Measurements from ENCODE around the gene CTPS1.

DNA sequence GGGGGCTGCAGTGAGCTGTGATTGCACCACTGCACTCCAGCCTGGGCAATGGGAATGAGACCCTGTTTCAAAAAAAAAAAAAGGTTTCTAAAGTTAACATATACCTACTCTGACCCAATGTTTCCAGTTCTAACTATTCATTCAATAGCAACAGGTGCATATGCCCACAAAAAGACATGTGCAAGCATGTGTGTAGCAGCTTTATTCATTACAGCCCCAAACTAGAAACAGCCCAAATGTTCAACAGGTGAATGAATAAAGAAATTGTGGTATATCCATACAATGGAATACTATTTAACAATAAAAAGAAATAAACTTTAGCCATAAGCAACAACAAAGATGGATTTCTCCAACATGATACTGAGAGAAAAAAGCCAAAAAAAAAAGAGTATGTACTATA, 21.3 kb upstream of the CTPS1 start:
- TF ChIP-seq, protein P1, sequence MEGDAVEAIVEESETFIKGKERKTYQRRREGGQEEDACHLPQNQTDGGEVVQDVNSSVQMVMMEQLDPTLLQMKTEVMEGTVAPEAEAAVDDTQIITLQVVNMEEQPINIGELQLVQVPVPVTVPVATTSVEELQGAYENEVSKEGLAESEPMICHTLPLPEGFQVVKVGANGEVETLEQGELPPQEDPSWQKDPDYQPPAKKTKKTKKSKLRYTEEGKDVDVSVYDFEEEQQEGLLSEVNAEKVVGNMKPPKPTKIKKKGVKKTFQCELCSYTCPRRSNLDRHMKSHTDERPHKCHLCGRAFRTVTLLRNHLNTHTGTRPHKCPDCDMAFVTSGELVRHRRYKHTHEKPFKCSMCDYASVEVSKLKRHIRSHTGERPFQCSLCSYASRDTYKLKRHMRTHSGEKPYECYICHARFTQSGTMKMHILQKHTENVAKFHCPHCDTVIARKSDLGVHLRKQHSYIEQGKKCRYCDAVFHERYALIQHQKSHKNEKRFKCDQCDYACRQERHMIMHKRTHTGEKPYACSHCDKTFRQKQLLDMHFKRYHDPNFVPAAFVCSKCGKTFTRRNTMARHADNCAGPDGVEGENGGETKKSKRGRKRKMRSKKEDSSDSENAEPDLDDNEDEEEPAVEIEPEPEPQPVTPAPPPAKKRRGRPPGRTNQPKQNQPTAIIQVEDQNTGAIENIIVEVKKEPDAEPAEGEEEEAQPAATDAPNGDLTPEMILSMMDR (IDR thresholded peaks at IDR 0.05 in 4 of 5, conservative IDR thresholded peaks at IDR 0.05 in 1 of 5): no peak
- no peak for TF ChIP-seq POLR2A (IDR thresholded peaks at IDR 0.05)

Measured in gastrocnemius medialis (tissue), 4 donors.